Fibroblast of skin of right quadriceps (primary cell): ENCODE measurements around the gene LAX1.

Source experiments
- DNase-seq: peaks from one replicate; pipeline ENCODE4 v3.0.0-alpha.2; 2013

Gene LAX1

GRCh38 chr1:203818399-203818798 lies 53.4 kb downstream of the LAX1 start:
- DNase-seq: no peak

- DNase-seq: peak; percentile 2
These were observed 58.3 kb downstream of the LAX1 start for GRCh38 chr1:203823306-203823705.
